KMS-11 (cell line): ENCODE measurements around the gene TMPRSS7.

ENCODE experiments used
- H2AFZ ChIP-seq: fragments of 200-600 bp; sonication (generic); 2 replicates; pipeline ENCODE4 v1.6.1; 2016; ENCODE audit warnings: antibody characterized with exemption, mixed run types, low read depth
- H3K27ac ChIP-seq: fragments of 200-600 bp; sonication (generic); 2 replicates; pipeline ENCODE4 v1.6.1; 2016; ENCODE audit warnings: mild to moderate bottlenecking, mixed run types
- H3K27me3 ChIP-seq: fragments of 200-600 bp; sonication (generic); 2 replicates; pipeline ENCODE4 v1.6.1; 2017; ENCODE audit warnings: mild to moderate bottlenecking, low read depth, mixed run types, moderate library complexity; ENCODE audit not compliant: insufficient read depth
- H3K36me3 ChIP-seq: fragments of 200-600 bp; sonication (generic); 2 replicates; pipeline ENCODE4 v1.6.1; 2017; ENCODE audit warnings: mild to moderate bottlenecking, mixed run types; ENCODE audit not compliant: insufficient read depth
- H3K4me1 ChIP-seq: fragments of 200-600 bp; sonication (generic); 2 replicates; pipeline ENCODE4 v1.6.1; 2016; ENCODE audit warnings: mild to moderate bottlenecking, low read depth, mixed run types; ENCODE audit not compliant: poor library complexity, severe bottlenecking
- H3K4me2 ChIP-seq: fragments of 200-600 bp; sonication (generic); 2 replicates; pipeline ENCODE4 v1.7.0; 2016; ENCODE audit warnings: mild to moderate bottlenecking, mixed run types
- H3K4me3 ChIP-seq: fragments of 200-600 bp; sonication (generic); IDR thresholded peaks from 2 replicates; pipeline ENCODE4 v1.6.1; 2017; ENCODE audit warnings: low read depth, low read length, mixed read lengths; ENCODE audit not compliant: insufficient read depth
- H3K79me2 ChIP-seq: fragments of 200-600 bp; sonication (generic); 2 replicates; pipeline ENCODE4 v1.6.1; 2016; ENCODE audit warnings: low read depth, mixed run types; ENCODE audit not compliant: insufficient read depth
- H3K9ac ChIP-seq: fragments of 200-600 bp; sonication (generic); 2 replicates; pipeline ENCODE4 v1.6.1; 2016; ENCODE audit warnings: mild to moderate bottlenecking, mixed run types
- H4K20me1 ChIP-seq: fragments of 200-600 bp; sonication (generic); 2 replicates; pipeline ENCODE4 v1.6.1; 2016; ENCODE audit warnings: mild to moderate bottlenecking, mixed run types; ENCODE audit not compliant: insufficient read depth
- TF ChIP-seq, protein P1 (sequence below): fragments of 200-600 bp; sonication (generic); conservative IDR thresholded peaks from 2 replicates; pipeline ENCODE4 v1.6.1; 2017; ENCODE audit warnings: low read depth, mild to moderate bottlenecking, antibody characterized with exemption, low read length, moderate library complexity, mixed read lengths

Gene TMPRSS7

GRCh38 chr3:112087746-112088145 lies 53.2 kb downstream of the TMPRSS7 start:
- TF ChIP-seq, protein P1, sequence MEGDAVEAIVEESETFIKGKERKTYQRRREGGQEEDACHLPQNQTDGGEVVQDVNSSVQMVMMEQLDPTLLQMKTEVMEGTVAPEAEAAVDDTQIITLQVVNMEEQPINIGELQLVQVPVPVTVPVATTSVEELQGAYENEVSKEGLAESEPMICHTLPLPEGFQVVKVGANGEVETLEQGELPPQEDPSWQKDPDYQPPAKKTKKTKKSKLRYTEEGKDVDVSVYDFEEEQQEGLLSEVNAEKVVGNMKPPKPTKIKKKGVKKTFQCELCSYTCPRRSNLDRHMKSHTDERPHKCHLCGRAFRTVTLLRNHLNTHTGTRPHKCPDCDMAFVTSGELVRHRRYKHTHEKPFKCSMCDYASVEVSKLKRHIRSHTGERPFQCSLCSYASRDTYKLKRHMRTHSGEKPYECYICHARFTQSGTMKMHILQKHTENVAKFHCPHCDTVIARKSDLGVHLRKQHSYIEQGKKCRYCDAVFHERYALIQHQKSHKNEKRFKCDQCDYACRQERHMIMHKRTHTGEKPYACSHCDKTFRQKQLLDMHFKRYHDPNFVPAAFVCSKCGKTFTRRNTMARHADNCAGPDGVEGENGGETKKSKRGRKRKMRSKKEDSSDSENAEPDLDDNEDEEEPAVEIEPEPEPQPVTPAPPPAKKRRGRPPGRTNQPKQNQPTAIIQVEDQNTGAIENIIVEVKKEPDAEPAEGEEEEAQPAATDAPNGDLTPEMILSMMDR = no peak
- H2AFZ ChIP-seq = no peak overlapping the region
- no peak overlapping the region for H3K9ac ChIP-seq
- H3K36me3 ChIP-seq = no peaks in the 10 kb centered on the region
- H3K27me3 ChIP-seq = no peaks in the 10 kb centered on the region
- H3K4me3 ChIP-seq = no peak overlapping the region
- H3K27ac ChIP-seq = no peak overlapping the region
- peaks cover 54% of the 10 kb centered on the region for H3K4me1 ChIP-seq
- H4K20me1 ChIP-seq = no peaks in the 10 kb centered on the region
- no peak overlapping the region for H3K4me2 ChIP-seq
- H3K79me2 ChIP-seq = no peaks in the 10 kb centered on the region

DNA sequence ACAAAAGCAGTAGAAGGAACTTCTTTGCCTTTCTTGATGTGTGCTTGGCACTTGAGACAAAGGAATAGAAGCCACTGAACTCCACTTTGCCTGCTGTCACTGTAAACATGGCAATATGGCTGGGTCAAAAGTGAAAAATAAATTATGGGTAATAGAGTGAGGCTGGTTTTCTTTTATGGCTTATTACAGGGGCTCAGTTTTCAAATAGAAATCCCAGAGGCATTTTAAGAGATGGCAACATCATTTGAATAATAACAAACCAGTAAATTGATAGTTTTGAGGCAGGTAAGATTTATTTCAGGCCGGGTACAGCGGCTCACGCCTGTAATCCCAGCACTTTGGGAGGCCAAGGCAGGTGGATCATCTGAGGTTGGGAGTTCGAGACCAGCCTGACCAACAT lies 54.4 kb downstream of the TMPRSS7 start:
- Histone ChIP-seq H3K9ac (no peak overlapping the region), H4K20me1 (no peaks in the 10 kb centered on the region), H3K27me3 (no peaks in the 10 kb centered on the region), H3K4me3 (no peak overlapping the region), H3K4me2 (no peak overlapping the region), H3K79me2 (no peaks in the 10 kb centered on the region), H2AFZ (no peak overlapping the region), H3K36me3 (no peaks in the 10 kb centered on the region), H3K27ac (no peak overlapping the region), H3K4me1 (peaks cover 64% of the 10 kb centered on the region)
- TF ChIP-seq, protein P1 = no peak

DNA sequence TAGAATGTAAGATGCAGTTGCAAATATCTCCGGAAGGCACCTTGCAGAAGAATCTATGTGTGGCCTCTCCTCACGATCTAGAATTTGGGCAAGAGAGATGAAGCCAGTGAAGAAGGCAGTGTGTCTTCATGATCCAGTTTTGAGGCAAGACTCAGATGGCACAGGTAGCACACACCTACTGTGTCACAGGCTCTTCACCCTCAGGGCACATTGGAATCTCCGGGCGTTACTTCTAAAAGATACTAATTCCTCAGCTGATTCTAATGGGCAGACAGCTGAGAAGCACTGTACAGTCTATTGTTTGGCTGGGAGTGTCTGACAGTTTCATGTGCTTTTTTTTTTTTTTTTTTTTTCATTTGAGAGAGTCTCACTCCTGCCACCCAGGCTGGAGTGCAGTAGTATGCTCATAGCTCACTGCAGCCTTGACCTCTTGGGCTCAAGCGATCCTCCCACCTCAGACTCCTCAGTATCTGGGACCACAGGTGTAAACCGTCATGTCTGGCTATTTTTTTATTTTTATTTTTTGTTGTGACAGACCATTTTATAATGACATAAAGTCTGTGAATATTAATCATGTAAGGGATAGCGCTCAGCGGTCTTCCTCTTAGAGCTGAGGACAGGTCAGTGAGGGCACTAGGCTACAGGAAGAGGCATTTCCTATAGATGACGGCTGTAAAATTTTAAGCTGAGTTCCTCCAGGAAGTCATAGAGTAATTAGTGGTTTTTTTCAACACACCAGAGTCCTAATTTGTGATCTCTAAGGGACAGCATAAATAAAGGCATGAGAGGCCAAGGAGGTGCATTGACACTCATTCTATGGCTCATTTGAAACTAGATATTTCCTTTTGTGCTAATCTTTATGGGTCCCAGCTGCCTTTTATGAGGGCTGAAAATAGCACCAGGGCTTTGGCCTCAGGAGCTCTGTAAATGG lies 55.7 kb downstream of the TMPRSS7 start:
- H3K36me3 ChIP-seq = no peaks in the 10 kb centered on the region
- peak overlapping the region; percentile 12 for H3K4me3 ChIP-seq
- peak overlapping the region; percentile 80 for H3K27ac ChIP-seq
- H3K27me3 ChIP-seq = no peaks in the 10 kb centered on the region
- TF ChIP-seq, protein P1 = no peak
- H3K79me2 ChIP-seq = no peaks in the 10 kb centered on the region
- H3K9ac ChIP-seq = peak overlapping the region; percentile 13; the same call in 1 of the 2 replicates
- H3K4me1 ChIP-seq = peaks cover 64% of the 10 kb centered on the region
- H3K4me2 ChIP-seq = peak overlapping the region; percentile 86
- no peaks in the 10 kb centered on the region for H4K20me1 ChIP-seq
- H2AFZ ChIP-seq = no peak overlapping the region

DNA sequence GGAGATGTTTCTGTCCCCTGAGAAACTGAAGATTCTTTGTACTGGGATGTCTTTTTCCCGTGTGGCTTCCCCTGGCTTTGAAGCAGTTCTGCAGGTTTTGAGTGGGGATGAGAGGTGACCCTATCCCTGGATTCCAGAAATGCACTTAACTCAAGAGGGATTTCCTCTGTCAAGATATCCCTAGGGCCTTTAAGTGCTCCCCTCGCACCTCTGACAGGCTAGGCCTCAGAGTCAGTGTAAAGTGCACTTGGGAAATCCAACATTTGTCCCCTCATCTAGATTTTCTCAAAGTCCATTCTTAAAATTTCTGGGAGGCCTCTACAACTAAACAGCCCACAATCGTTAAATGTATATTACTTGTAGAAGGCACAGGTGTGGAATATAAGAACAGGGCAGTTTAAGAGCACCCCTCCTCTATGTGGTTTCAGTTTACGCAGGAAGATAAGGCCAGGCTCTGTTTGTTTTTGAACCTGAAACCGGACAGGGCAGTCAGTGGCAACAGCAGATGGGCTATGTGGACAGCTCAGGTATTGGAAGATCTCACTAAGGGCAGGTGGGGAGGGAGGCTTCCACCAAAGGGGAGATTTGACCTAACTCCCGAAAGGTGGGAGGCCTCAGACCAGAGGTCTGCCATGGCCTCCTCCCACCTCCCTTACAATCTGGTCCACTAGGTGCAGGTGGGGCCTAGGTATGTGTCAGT lies 56.5 kb downstream of the TMPRSS7 start:
- H3K79me2 ChIP-seq = no peaks in the 10 kb centered on the region
- no peaks in the 10 kb centered on the region for H3K27me3 ChIP-seq
- TF ChIP-seq, protein P1 = no peak
- H3K4me2 ChIP-seq = peak overlapping the region; percentile 86
- H3K27ac ChIP-seq = peak overlapping the region; percentile 80
- peaks cover 64% of the 10 kb centered on the region for H3K4me1 ChIP-seq
- H3K36me3 ChIP-seq = no peaks in the 10 kb centered on the region
- H3K9ac ChIP-seq = peak overlapping the region; percentile 13; the same call in 1 of the 2 replicates
- H4K20me1 ChIP-seq = no peaks in the 10 kb centered on the region
- 0 out of 2 replicates have a peak overlapping the region, but pooled peaks have one; percentile 23 for H2AFZ ChIP-seq
- H3K4me3 ChIP-seq = peak overlapping the region; percentile 12
